ENCODE results near the gene FBXO45. TPM values are rescaled to one million over a fixed set of nuclear protein-coding genes. Genes with fewer than 3 reads are reported as not detected.

FBXO45 gene, protein sequence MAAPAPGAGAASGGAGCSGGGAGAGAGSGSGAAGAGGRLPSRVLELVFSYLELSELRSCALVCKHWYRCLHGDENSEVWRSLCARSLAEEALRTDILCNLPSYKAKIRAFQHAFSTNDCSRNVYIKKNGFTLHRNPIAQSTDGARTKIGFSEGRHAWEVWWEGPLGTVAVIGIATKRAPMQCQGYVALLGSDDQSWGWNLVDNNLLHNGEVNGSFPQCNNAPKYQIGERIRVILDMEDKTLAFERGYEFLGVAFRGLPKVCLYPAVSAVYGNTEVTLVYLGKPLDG
- total RNA-seq: 6.3 and 7.8 TPM in 2 replicates

GRCh38 chr3:196568246-196569002, at the start of gene FBXO45, which contains the start of gene WDR53:
Gene FBXO45, plus strand, starts transcription at chr3:196568660. Its CDS starts 325 bp downstream, at chr3:196568985.
Gene WDR53, minus strand, starts transcription at chr3:196568554. Its CDS starts 7,079 bp downstream, at chr3:196561475.

Other genes with a start within 250 kb of the FBXO45 start
- gene TM4SF19, start 230.3 kb upstream of the FBXO45 start, total RNA-seq: not detected in 2 replicates
- 16.5 and 16.8 TPM in 2 replicates for gene UBXN7, start 136.2 kb upstream of the FBXO45 start, total RNA-seq
- gene RNF168, start 64.9 kb upstream of the FBXO45 start, total RNA-seq: 16.5 and 20.9 TPM in 2 replicates
- not detected in 2 replicates for gene SMCO1, start 53.3 kb upstream of the FBXO45 start, total RNA-seq
- 6.3 and 7.6 TPM in 2 replicates for gene WDR53, start 106 bp upstream of the FBXO45 start, total RNA-seq
- 0.28 and 0.46 TPM in 2 replicates for gene NRROS, start 71.0 kb downstream of the FBXO45 start, total RNA-seq
- 4.3 TPM in 2 replicates for gene CEP19, start 143.6 kb downstream of the FBXO45 start, total RNA-seq
- 15.5 and 20.1 TPM in 2 replicates for gene PIGX, start 143.7 kb downstream of the FBXO45 start, total RNA-seq
- gene PAK2, start 171.2 kb downstream of the FBXO45 start, total RNA-seq: 23.2 and 33.7 TPM in 2 replicates